BLaER1 treated with 17β-estradiol and CSF1 and Interleukin-3, amounts not matched to agents 10 nM and 100 nM (cell line): ENCODE results near the gene EXOG.

ENCODE experiments used
- H3K27ac ChIP-seq, 11 experiments: shearing (Covaris generic); formaldehyde crosslinking; 2 replicates each; pipeline ENCODE4 v1.8.1; 2022
- H3K27me3 ChIP-seq, 11 experiments: shearing (Covaris generic); formaldehyde crosslinking; 2 replicates each; pipeline ENCODE4 v1.8.1; 2022
- H3K36me3 ChIP-seq, 11 experiments: shearing (Covaris generic); formaldehyde crosslinking; 2 replicates each; pipeline ENCODE4 v1.8.1; 2022
- H3K4me1 ChIP-seq, 10 experiments: shearing (Covaris generic); formaldehyde crosslinking; 2 replicates each; pipeline ENCODE4 v1.8.1; 2022
- H3K4me2 ChIP-seq, 11 experiments: shearing (Covaris generic); formaldehyde crosslinking; 2 replicates each; pipeline ENCODE4 v1.8.1; 2022
- H3K4me3 ChIP-seq, 10 experiments: shearing (Covaris generic); formaldehyde crosslinking; 2 replicates each; pipeline ENCODE4 v1.8.1; 2022
- H3K9ac ChIP-seq, 11 experiments: shearing (Covaris generic); formaldehyde crosslinking; 2 replicates each; pipeline ENCODE4 v1.8.1; 2022
- H3K9me3 ChIP-seq, 11 experiments: shearing (Covaris generic); formaldehyde crosslinking; replicated peaks in 1 of 11; 2 replicates each; pipeline ENCODE4 v1.8.1; 2022
- H4K20me1 ChIP-seq, 11 experiments: shearing (Covaris generic); formaldehyde crosslinking; 2 replicates each; pipeline ENCODE4 v1.8.1; 2022
- Cebpa-rat ChIP-seq, 11 experiments: shearing (Covaris generic); IDR thresholded peaks; 2 replicates each; pipeline ENCODE4 v1.8.1; 2022

EXOG gene

DNA sequence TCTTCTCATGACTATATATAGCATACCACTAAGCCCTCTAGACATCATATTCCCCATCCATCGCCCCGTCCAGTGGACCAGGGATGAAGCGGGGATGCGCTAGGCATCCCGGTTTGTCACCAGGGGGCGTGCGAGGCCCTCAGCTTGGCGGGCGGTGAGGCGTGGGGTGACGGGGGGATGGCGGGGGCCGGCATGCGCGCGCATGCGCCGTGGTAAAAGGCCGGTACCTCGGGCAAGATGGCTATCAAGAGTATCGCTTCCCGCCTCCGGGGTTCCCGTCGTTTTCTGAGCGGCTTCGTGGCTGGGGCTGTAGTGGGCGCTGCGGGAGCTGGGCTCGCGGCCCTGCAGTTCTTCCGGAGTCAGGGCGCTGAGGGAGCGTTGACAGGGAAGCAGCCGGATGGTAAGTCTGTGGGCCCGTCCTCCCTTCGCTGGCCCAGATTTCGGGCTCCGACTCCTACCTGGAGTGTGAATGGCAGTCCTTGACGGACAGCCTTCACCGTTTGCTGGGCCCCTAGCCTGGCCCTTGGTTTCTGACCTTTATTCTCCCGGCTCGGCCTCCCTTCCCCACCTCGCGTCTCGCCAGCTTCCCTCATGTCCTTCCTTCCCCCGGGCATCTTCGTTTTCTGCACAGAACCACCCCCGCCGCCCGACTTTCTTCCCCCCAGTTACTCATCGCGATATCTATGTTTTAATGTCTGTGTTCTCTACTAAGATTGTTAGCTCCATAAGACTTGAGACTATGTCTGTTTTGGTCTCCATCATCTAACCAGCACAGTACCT, at the start of gene EXOG:
Gene EXOG (plus strand): TSS at position 210 of the 780 bp plus-strand sequence. CDS start 28 bp downstream, at position 238.
- Histone ChIP-seq H3K4me3 (peak within 1 kb of the TSS; percentile 68 to 85 (median 80)), H3K9ac (peak within 1 kb of the TSS; percentile 77 to 91 (median 89)), H3K4me1 (peaks cover 8 to 29% (median 17%) of the 10 kb centered on the region in 10 experiments), H3K9me3 (no peaks in the 10 kb centered on the region), H4K20me1 (peaks cover 0 to 7% (median 0%) of the 10 kb centered on the region in 11 experiments; a peak in 1 of 22 replicates), H3K36me3 (peaks cover 10 to 43% (median 22%) of the 10 kb centered on the region in 11 experiments), H3K27ac (peak within 1 kb of the TSS; percentile 71 to 91 (median 84); a peak in 21 of 22 replicates), H3K4me2 (peak within 1 kb of the TSS; percentile 68 to 92 (median 85)), H3K27me3 (no peaks in the 10 kb centered on the region)
- no peak for TF ChIP-seq Cebpa-rat (IDR thresholded peaks at IDR 0.05)

DNA sequence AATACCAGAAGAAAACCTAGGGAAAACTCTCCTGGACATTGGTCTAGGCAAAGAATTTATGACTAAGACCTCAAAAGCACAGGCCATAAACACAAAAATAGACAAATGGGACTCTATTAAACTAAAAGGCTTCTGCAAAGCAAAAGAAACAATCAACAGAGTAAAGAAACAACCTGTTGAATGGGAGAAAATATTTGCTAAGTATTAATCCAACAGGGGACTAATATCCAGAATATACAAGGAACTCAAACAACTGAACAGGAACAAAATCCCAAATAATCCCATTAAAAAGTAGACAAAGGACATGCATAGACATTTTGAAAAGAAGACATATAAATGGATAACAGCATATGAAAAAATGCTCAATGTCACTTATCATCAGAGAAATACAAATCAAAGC, 49.3 kb upstream of the EXOG start:
- Histone ChIP-seq H3K9me3 (peaks cover 23 to 50% (median 34%) of the 10 kb centered on the region in 11 experiments), H3K27me3 (no peaks in the 10 kb centered on the region), H3K27ac (no peak overlapping the region), H3K4me3 (no peak overlapping the region), H4K20me1 (no peaks in the 10 kb centered on the region), H3K4me1 (peaks cover 0 to 2% (median 0%) of the 10 kb centered on the region in 10 experiments; a peak in 3 of 20 replicates), H3K4me2 (no peak overlapping the region), H3K9ac (no peak overlapping the region), H3K36me3 (peaks cover 0 to 5% (median 0%) of the 10 kb centered on the region in 11 experiments; a peak in 3 of 22 replicates)
- TF ChIP-seq Cebpa-rat (IDR thresholded peaks at IDR 0.05) = no peak

DNA sequence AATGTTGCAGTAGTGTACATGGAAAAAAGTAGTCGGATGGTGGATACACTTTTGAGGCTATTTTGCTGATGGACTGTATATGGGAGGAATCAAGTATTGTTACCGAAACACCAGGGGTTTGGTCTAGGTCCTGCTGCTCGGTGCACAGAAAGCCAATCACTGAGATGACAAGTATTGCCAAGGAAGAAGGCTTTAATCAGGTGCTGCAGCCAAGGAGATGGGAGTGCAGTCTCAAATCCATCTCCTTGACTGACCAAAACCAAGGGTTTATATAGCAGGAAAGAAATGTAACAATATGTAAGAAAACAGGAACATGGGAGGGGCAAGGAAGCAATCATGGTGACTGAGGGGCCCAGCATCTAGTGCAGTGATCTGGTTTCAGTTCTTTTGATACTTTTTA, 45.3 kb upstream of the EXOG start:
- H3K27ac ChIP-seq = no peak overlapping the region
- H3K9ac ChIP-seq = no peak overlapping the region
- peaks cover 3 to 10% (median 4%) of the 10 kb centered on the region in 11 experiments; a peak in 19 of 22 replicates for H4K20me1 ChIP-seq
- no peak overlapping the region for H3K4me3 ChIP-seq
- peaks cover 18 to 36% (median 23%) of the 10 kb centered on the region in 11 experiments for H3K9me3 ChIP-seq
- H3K36me3 ChIP-seq = peaks cover 0 to 5% (median 0%) of the 10 kb centered on the region in 11 experiments; a peak in 3 of 22 replicates
- no peak for TF ChIP-seq Cebpa-rat (IDR thresholded peaks at IDR 0.05)
- no peaks in the 10 kb centered on the region for H3K27me3 ChIP-seq
- no peak overlapping the region for H3K4me2 ChIP-seq
- peaks cover 3 to 12% (median 9%) of the 10 kb centered on the region in 10 experiments for H3K4me1 ChIP-seq

DNA sequence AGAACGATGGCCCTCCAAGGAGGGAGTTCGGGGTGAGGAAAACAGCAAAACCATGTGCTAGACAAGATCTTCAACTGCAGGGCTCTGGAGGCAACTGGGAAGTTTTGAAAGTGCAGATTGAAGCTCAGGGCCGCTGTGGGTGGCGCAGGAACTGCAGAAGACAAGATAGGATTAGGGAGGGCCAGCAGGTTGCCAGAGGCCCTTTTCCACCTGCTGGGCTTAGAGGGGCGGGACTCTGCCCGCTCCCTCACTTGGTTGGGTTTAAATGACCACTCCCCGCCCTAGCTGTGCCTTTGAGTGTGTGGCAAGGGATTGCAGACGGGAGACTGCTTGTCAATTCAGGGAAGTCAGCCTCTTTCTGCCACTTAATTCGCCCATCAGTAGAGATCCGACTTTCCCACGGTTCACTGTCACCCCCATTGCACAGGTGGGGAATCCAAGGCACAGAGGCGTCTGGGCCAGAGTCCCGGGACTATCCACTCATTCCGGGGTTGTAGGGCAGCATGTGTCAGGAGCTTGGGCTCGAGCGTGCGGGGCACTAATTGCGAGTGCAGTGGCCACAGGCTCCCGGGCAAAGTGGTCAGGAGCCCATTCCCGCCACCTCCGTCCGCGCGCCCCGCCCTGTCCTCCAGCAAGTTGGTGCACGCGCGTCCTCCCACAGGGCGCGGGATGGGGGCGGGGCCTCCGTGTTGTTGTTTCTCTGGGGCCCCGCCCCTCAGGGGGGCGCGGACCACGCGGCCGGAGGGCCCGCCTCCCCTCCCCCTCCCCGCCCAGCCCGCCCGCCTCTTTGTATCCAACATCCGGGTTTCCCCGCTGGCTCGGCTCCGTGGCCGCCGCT, 42.8 kb upstream of the EXOG start, which contains the start of gene ACVR2B:
Gene ACVR2B (plus strand): TSS at position 816 of the 838 bp plus-strand sequence. CDS start 433 bp downstream, outside the sequence.
- no peaks in the 10 kb centered on the region for H3K27me3 ChIP-seq
- peaks cover 0 to 4% (median 0%) of the 10 kb centered on the region in 11 experiments; a peak in 3 of 22 replicates for H3K36me3 ChIP-seq
- peak within 1 kb of the TSS; percentile 93 to 100 (median 97) for H3K9ac ChIP-seq
- H3K4me1 ChIP-seq = peaks cover 13 to 26% (median 22%) of the 10 kb centered on the region in 10 experiments
- H3K27ac ChIP-seq = peak within 1 kb of the TSS; percentile 92 to 99 (median 97)
- peaks cover 13 to 28% (median 16%) of the 10 kb centered on the region in 11 experiments for H3K9me3 ChIP-seq
- H4K20me1 ChIP-seq = peaks cover 10 to 29% (median 26%) of the 10 kb centered on the region in 11 experiments; a peak in 20 of 22 replicates
- H3K4me2 ChIP-seq = peak within 1 kb of the TSS; percentile 93 to 100 (median 97)
- peak within 1 kb of the TSS; percentile 75 to 96 (median 90) for H3K4me3 ChIP-seq
- TF ChIP-seq Cebpa-rat (IDR thresholded peaks at IDR 0.05) = no peak

DNA sequence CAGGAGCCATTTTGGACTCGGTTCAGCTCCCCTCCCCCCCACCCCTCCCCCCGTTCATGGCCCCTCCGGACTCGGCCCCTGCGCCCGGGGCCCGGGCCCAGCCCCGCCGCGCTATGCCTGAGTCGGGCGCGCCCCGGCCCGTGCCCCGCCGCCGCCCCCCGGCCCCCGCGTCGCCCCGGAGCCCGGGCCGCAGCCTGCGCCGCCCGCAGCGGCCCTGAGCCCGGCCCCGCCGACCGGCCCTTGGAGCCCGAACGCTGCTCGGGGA, 42.3 kb upstream of the EXOG start:
- H4K20me1 ChIP-seq = peaks cover 10 to 35% (median 31%) of the 10 kb centered on the region in 11 experiments; a peak in 20 of 22 replicates
- peak overlapping the region; percentile 92 to 99 (median 97) for H3K27ac ChIP-seq
- peak overlapping the region; percentile 93 to 100 (median 97) for H3K4me2 ChIP-seq
- H3K36me3 ChIP-seq = peaks cover 0 to 4% (median 0%) of the 10 kb centered on the region in 11 experiments; a peak in 3 of 22 replicates
- peaks cover 13 to 28% (median 16%) of the 10 kb centered on the region in 11 experiments for H3K9me3 ChIP-seq
- TF ChIP-seq Cebpa-rat (IDR thresholded peaks at IDR 0.05) = no peak
- peaks cover 13 to 32% (median 22%) of the 10 kb centered on the region in 10 experiments for H3K4me1 ChIP-seq
- H3K27me3 ChIP-seq = no peaks in the 10 kb centered on the region
- peak overlapping the region; percentile 93 to 100 (median 97) for H3K9ac ChIP-seq
- peak overlapping the region; percentile 75 to 96 (median 90) for H3K4me3 ChIP-seq

GRCh38 chr3:38454178-38454883, 41.8 kb upstream of the EXOG start:
- peaks cover 0 to 4% (median 0%) of the 10 kb centered on the region in 11 experiments; a peak in 3 of 22 replicates for H3K36me3 ChIP-seq
- no peak for TF ChIP-seq Cebpa-rat (IDR thresholded peaks at IDR 0.05)
- peak overlapping the region; percentile 93 to 100 (median 97) for H3K9ac ChIP-seq
- peak overlapping the region; percentile 93 to 100 (median 97) for H3K4me2 ChIP-seq
- no peaks in the 10 kb centered on the region for H3K27me3 ChIP-seq
- peak overlapping the region; percentile 75 to 96 (median 90) for H3K4me3 ChIP-seq
- H3K9me3 ChIP-seq = peaks cover 13 to 27% (median 16%) of the 10 kb centered on the region in 11 experiments
- H3K4me1 ChIP-seq = peaks cover 15 to 37% (median 25%) of the 10 kb centered on the region in 10 experiments
- H4K20me1 ChIP-seq = peaks cover 14 to 40% (median 36%) of the 10 kb centered on the region in 11 experiments; a peak in 21 of 22 replicates
- peak overlapping the region; percentile 92 to 99 (median 97) for H3K27ac ChIP-seq

GRCh38 chr3:38454884-38455638, 41.1 kb upstream of the EXOG start:
- peak overlapping the region; percentile 93 to 100 (median 97) for H3K4me2 ChIP-seq
- H3K9ac ChIP-seq = peak overlapping the region; percentile 93 to 100 (median 97)
- peaks cover 19 to 47% (median 43%) of the 10 kb centered on the region in 11 experiments; a peak in 21 of 22 replicates for H4K20me1 ChIP-seq
- no peak for TF ChIP-seq Cebpa-rat (IDR thresholded peaks at IDR 0.05)
- H3K4me3 ChIP-seq = peak overlapping the region; percentile 75 to 96 (median 90)
- peak overlapping the region; percentile 92 to 99 (median 97); a peak in 21 of 22 replicates for H3K27ac ChIP-seq
- H3K9me3 ChIP-seq = peaks cover 13 to 20% (median 16%) of the 10 kb centered on the region in 11 experiments
- H3K27me3 ChIP-seq = no peaks in the 10 kb centered on the region
- peaks cover 22 to 44% (median 32%) of the 10 kb centered on the region in 10 experiments for H3K4me1 ChIP-seq
- H3K36me3 ChIP-seq = peaks cover 0 to 4% (median 0%) of the 10 kb centered on the region in 11 experiments; a peak in 3 of 22 replicates
